Smooth muscle cell (in vitro differentiated cells): ENCODE measurements around the gene PROX2. TPM values are rescaled to one million over a fixed set of nuclear protein-coding genes. Genes with fewer than 3 reads are reported as not detected.

Experiments used
- DNase-seq: peaks from one replicate; lab custom pipeline; 2025; ENCODE audit not compliant: unreplicated experiment; lab: John Stamatoyannopoulos, UW
- H2AFZ ChIP-seq: fragments of 200-600 bp; sonication (generic); 2 replicates; pipeline ENCODE4 v1.6.0; 2016; ENCODE audit warnings: antibody characterized with exemption, low read depth, mild to moderate bottlenecking
- H3F3A ChIP-seq: fragments of 200-600 bp; sonication (generic); 2 replicates; pipeline ENCODE4 v1.6.0; 2017; ENCODE audit warnings: antibody characterized with exemption, low read depth
- H3K27ac ChIP-seq: fragments of 200-600 bp; sonication (generic); 2 replicates; pipeline ENCODE4 v1.5.1; 2016; ENCODE audit warnings: low read depth, mild to moderate bottlenecking
- H3K27me3 ChIP-seq: fragments of 200-600 bp; sonication (generic); 2 replicates; pipeline ENCODE4 v1.6.1; 2016; ENCODE audit warnings: low read depth, mild to moderate bottlenecking
- H3K36me3 ChIP-seq: fragments of 200-600 bp; sonication (generic); 2 replicates; pipeline ENCODE4 v1.5.1; 2016; ENCODE audit warnings: low read depth
- H3K4me1 ChIP-seq: fragments of 200-600 bp; sonication (generic); 2 replicates; pipeline ENCODE4 v1.5.1; 2016; ENCODE audit warnings: low read depth
- H3K4me2 ChIP-seq: fragments of 200-600 bp; sonication (generic); 2 replicates; pipeline ENCODE4 v1.6.0; 2016; ENCODE audit warnings: mild to moderate bottlenecking
- H3K4me3 ChIP-seq: fragments of 200-600 bp; sonication (generic); 2 replicates; pipeline ENCODE4 v1.5.1; 2016; ENCODE audit warnings: mild to moderate bottlenecking
- H3K79me2 ChIP-seq: fragments of 200-600 bp; sonication (generic); 2 replicates; pipeline ENCODE4 v1.6.0; 2016; ENCODE audit warnings: low read depth, mild to moderate bottlenecking
- H3K9ac ChIP-seq: fragments of 200-600 bp; sonication (generic); 2 replicates; pipeline ENCODE4 v1.6.0; 2016; ENCODE audit warnings: low read depth
- H3K9me3 ChIP-seq: fragments of 200-600 bp; sonication (generic); replicated peaks from 2 replicates; pipeline ENCODE4 v1.5.1; 2016; ENCODE audit warnings: low read depth
- H4K20me1 ChIP-seq: fragments of 200-600 bp; sonication (generic); 2 replicates; pipeline ENCODE4 v1.6.0; 2016; ENCODE audit warnings: low read depth
- WGBS: methylation state at CpG from one replicate; pipeline ENCODE4 v1.1.7; 2016; ENCODE audit warnings: low lambda C conversion rate; 5-methylcytosine and 5-hydroxymethylcytosine counted together
- polyA plus RNA-seq: library from polyadenylated mRNA; unstranded; fragments of >200 nt; fragmentation: Nextera tagmentation; extraction: Ambion mirVana; gene quantifications from 2 replicates; pipeline ENCODE4 v1.2.1, GENCODE V29; 2016
- total RNA-seq: library from RNA; depleted of rRNA; stranded (reverse); fragments of >200 nt; gene quantifications from 2 replicates; pipeline ENCODE4 v1.2.3, GENCODE V29; 2014
- TF ChIP-seq, protein P1 (sequence below): fragments of 200-600 bp; sonication (generic); IDR thresholded peaks from 2 replicates; pipeline ENCODE4 v1.5.1; 2017; ENCODE audit warnings: borderline replicate concordance, mild to moderate bottlenecking, antibody characterized with exemption; ENCODE audit not compliant: insufficient read depth, poor library complexity, severe bottlenecking

The PROX2 gene
- total and polyA plus RNA-seq, 2 experiments from 2014 or later, result 0.08 TPM; not detected in 1

DNA sequence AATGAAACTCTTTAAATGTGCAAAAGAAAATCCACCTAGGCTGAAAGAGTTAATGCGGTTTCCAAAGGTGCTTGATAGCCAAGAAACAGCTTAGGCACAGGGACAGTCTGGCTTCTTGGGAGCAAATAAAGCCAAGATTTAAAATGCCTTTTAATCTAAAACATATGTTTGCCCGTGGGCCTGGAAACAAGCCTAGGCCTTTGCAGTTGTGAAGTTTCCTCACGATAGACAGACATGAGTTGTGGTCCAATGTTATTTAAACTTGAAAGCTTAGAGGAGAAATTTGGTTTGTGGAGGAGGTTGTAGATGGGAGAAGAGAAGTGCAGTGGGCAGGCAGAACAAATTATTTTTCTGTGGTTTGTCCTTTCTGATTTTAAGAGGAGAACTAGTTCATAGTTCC, 29.8 kb downstream of the PROX2 start:
- Histone ChIP-seq H3K4me1 (peaks cover 6% of the 10 kb centered on the region), H3K4me3 (no peak overlapping the region), H3K27ac (peak overlapping the region; percentile 62)

DNA sequence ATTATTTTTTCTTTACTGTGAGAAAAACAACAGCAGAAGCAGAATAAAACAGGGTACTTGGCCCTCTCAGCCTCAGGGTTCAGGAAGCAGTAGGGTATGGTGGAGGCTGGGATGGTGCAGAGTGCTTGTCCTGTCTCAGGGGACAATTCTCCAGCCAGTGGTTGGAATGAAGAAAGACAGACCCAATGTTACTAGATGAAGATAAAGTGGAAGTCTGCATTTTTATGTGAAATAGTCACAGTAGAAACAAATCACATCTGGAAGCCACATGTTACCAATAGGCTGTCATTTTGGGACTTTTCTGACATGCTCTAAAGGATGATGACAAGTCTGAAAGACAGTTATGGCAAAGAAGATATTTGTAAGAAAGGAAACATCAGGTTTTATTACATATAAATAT, 32.3 kb downstream of the PROX2 start:
- peaks cover 6% of the 10 kb centered on the region for H3K4me1 ChIP-seq
- H3K27me3 ChIP-seq, result no peaks in the 10 kb centered on the region
- no peak overlapping the region for H2AFZ ChIP-seq
- no peak overlapping the region for H3K4me3 ChIP-seq
- H3K79me2 ChIP-seq, result no peaks in the 10 kb centered on the region
- TF ChIP-seq, protein P1, sequence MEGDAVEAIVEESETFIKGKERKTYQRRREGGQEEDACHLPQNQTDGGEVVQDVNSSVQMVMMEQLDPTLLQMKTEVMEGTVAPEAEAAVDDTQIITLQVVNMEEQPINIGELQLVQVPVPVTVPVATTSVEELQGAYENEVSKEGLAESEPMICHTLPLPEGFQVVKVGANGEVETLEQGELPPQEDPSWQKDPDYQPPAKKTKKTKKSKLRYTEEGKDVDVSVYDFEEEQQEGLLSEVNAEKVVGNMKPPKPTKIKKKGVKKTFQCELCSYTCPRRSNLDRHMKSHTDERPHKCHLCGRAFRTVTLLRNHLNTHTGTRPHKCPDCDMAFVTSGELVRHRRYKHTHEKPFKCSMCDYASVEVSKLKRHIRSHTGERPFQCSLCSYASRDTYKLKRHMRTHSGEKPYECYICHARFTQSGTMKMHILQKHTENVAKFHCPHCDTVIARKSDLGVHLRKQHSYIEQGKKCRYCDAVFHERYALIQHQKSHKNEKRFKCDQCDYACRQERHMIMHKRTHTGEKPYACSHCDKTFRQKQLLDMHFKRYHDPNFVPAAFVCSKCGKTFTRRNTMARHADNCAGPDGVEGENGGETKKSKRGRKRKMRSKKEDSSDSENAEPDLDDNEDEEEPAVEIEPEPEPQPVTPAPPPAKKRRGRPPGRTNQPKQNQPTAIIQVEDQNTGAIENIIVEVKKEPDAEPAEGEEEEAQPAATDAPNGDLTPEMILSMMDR, result no peak
- H3K4me2 ChIP-seq, result no peak overlapping the region
- H3K9ac ChIP-seq, result no peak overlapping the region
- no peaks in the 10 kb centered on the region for H3K36me3 ChIP-seq
- H4K20me1 ChIP-seq, result no peaks in the 10 kb centered on the region
- peak overlapping the region; percentile 4 for H3K27ac ChIP-seq
- peaks cover 19% of the 10 kb centered on the region for H3F3A ChIP-seq
- no peak for DNase-seq
- H3K9me3 ChIP-seq, result no peaks in the 10 kb centered on the region

More for the DNA sequence above, 29.8 kb downstream of the PROX2 start:
- Histone ChIP-seq H3K79me2 (no peaks in the 10 kb centered on the region), H3F3A (peaks cover 19% of the 10 kb centered on the region), H4K20me1 (no peaks in the 10 kb centered on the region), H3K9ac (no peak overlapping the region), H3K36me3 (no peaks in the 10 kb centered on the region), H3K27me3 (no peaks in the 10 kb centered on the region), H3K4me2 (peak overlapping the region; percentile 57), H3K9me3 (no peaks in the 10 kb centered on the region), H2AFZ (no peak overlapping the region)
- DNase-seq, result no peak
- 26% methylated on average over 3 of the region's 3 CpGs for WGBS
- TF ChIP-seq, protein P1, result no peak

DNA sequence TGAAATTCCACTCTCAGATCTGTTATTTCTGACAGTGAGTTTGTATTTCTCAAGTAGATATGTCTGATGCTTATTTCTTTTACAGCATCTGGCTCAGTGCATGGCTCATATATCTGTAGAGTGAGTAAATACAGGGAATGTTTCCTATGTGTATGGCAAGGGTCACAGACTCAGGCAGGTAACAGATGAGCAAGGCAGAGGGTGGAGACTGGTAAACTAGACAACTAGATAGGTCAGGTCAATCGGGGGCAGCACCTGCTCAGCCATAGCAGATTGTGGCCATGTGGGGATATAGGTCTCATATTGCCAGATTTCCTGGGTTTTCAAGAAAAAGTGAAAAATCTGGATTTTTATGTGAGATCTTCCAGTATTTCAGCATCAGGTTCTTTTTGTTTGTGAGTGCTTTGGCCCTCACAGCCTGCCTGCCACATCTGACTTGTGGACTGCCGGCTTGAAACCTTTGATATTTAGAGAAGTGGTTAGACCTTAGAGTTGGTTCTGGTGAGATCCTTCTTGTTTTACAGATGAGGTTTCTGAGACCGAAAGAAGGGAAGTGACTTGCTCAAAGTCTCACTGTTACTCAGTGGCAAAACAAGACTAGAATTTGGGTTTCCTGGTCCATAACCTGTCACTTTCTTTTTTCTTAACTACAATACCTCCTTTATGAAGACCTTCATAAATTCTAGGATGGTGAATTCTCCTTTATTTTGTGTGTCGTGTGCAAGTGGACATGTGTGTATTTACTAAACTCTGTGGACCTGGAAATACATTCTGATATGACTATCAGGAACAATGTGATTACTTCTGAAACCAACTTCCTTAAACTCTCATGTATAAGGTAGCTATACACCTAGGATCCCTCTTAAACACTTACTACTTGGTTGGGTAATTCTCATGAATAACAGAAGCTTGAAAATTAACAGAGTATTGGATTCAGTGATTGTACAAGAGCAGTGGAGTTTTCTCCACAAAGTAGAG, 34.4 kb downstream of the PROX2 start:
- Histone ChIP-seq H2AFZ (no peak overlapping the region), H3K4me3 (no peak overlapping the region), H3K79me2 (no peaks in the 10 kb centered on the region), H3K36me3 (no peaks in the 10 kb centered on the region), H3K9me3 (no peaks in the 10 kb centered on the region), H3K27me3 (no peaks in the 10 kb centered on the region), H3F3A (peaks cover 16% of the 10 kb centered on the region), H3K9ac (no peak overlapping the region), H4K20me1 (no peaks in the 10 kb centered on the region), H3K4me1 (peaks cover 4% of the 10 kb centered on the region), H3K27ac (no peak overlapping the region), H3K4me2 (no peak overlapping the region)
- TF ChIP-seq, protein P1, result no peak
- WGBS, result 98% methylated on average over 4 of the region's 4 CpGs
- DNase-seq, result no peak
